Osteoblast (primary cell): ENCODE measurements around the gene HSPBP1. TPM values are rescaled to one million over a fixed set of nuclear protein-coding genes. Genes with fewer than 3 reads are reported as not detected.

Experiments used
- DNase-seq: peaks from one replicate; pipeline ENCODE4 v3.0.0; 2011; ENCODE audit warnings: low spot score, mixed read lengths; ENCODE audit not compliant: insufficient read length; ENCODE audit errors: missing footprints
- H2AFZ ChIP-seq: 2 replicates; pipeline ENCODE4 v1.6.0; 2011; ENCODE audit warnings: mild to moderate bottlenecking, low read length
- H3K27ac ChIP-seq: 2 replicates; pipeline ENCODE4 v1.5.1; 2011; ENCODE audit warnings: mild to moderate bottlenecking, low read depth, low read length, moderate library complexity
- H3K27me3 ChIP-seq: 2 replicates; pipeline ENCODE4 v1.6.0; 2012; ENCODE audit warnings: mild to moderate bottlenecking, control low read depth, inconsistent platforms, low read length, moderate library complexity; ENCODE audit not compliant: insufficient read depth
- H3K36me3 ChIP-seq: 2 replicates; pipeline ENCODE4 v1.5.1; 2011; ENCODE audit warnings: mild to moderate bottlenecking, low read length, control low read depth, moderate library complexity; ENCODE audit not compliant: insufficient read depth
- H3K4me1 ChIP-seq: 2 replicates; pipeline ENCODE4 v1.5.1; 2011; ENCODE audit warnings: mild to moderate bottlenecking, low read length, control low read depth, moderate library complexity; ENCODE audit not compliant: insufficient read depth
- H3K4me2 ChIP-seq: 2 replicates; pipeline ENCODE4 v1.6.0; 2011; ENCODE audit warnings: mild to moderate bottlenecking, low read length; ENCODE audit not compliant: insufficient read depth
- H3K4me3 ChIP-seq: fragments of 200-600 bp; sonication (generic); 3 replicates; pipeline ENCODE4 v1.5.1; 2012; ENCODE audit warnings: mild to moderate bottlenecking, low read length, inconsistent platforms; ENCODE audit not compliant: insufficient read depth
- H3K79me2 ChIP-seq: 2 replicates; pipeline ENCODE4 v1.6.0; 2012; ENCODE audit warnings: mild to moderate bottlenecking, low read length, control low read depth, inconsistent platforms; ENCODE audit not compliant: insufficient read depth
- H3K9me3 ChIP-seq: 2 replicates; pipeline ENCODE4 v1.5.1; 2011; ENCODE audit warnings: low read depth, low read length, control low read depth
- H4K20me1 ChIP-seq: 2 replicates; pipeline ENCODE4 v1.6.0; 2012; ENCODE audit warnings: mild to moderate bottlenecking, low read length, control low read depth; ENCODE audit not compliant: insufficient read depth
- total RNA-seq: library from RNA; depleted of rRNA; stranded (reverse); fragments of >200 nt; gene quantifications from 2 replicates; pipeline ENCODE4 v1.2.3, GENCODE V29; 2012
- TF ChIP-seq, protein P1 (sequence below): IDR thresholded peaks from 2 replicates; pipeline ENCODE4 v1.5.1; 2011; ENCODE audit warnings: mild to moderate bottlenecking, low read depth, low read length, moderate library complexity; ENCODE audit errors: extremely low read depth

HSPBP1 gene
- total RNA-seq, 1 donor = 26.4 TPM

- TF ChIP-seq, protein P1, sequence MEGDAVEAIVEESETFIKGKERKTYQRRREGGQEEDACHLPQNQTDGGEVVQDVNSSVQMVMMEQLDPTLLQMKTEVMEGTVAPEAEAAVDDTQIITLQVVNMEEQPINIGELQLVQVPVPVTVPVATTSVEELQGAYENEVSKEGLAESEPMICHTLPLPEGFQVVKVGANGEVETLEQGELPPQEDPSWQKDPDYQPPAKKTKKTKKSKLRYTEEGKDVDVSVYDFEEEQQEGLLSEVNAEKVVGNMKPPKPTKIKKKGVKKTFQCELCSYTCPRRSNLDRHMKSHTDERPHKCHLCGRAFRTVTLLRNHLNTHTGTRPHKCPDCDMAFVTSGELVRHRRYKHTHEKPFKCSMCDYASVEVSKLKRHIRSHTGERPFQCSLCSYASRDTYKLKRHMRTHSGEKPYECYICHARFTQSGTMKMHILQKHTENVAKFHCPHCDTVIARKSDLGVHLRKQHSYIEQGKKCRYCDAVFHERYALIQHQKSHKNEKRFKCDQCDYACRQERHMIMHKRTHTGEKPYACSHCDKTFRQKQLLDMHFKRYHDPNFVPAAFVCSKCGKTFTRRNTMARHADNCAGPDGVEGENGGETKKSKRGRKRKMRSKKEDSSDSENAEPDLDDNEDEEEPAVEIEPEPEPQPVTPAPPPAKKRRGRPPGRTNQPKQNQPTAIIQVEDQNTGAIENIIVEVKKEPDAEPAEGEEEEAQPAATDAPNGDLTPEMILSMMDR = no peak
- H3K36me3 ChIP-seq = peaks cover 6% of the 10 kb centered on the region
- DNase-seq = peak; percentile 87
These were observed 9.3 kb upstream of the HSPBP1 start for GRCh38 chr19:55289117-55289796.

GRCh38 chr19:55287361-55288079 lies 7.6 kb upstream of the HSPBP1 start:
- H2AFZ ChIP-seq = no peak overlapping the region
- H3K36me3 ChIP-seq = peaks cover 2% of the 10 kb centered on the region
- H3K4me3 ChIP-seq = no peak overlapping the region
- H3K9me3 ChIP-seq = no peaks in the 10 kb centered on the region
- no peaks in the 10 kb centered on the region for H4K20me1 ChIP-seq
- TF ChIP-seq, protein P1 = no peak
- no peak overlapping the region for H3K4me2 ChIP-seq
- no peak overlapping the region for H3K27ac ChIP-seq
- H3K4me1 ChIP-seq = peaks cover 9% of the 10 kb centered on the region
- no peaks in the 10 kb centered on the region for H3K27me3 ChIP-seq
- H3K79me2 ChIP-seq = no peaks in the 10 kb centered on the region
- no peak for DNase-seq

More at GRCh38 chr19:55289117-55289796, 9.3 kb upstream of the HSPBP1 start:
- H3K4me1 ChIP-seq = peaks cover 6% of the 10 kb centered on the region
- H4K20me1 ChIP-seq = no peaks in the 10 kb centered on the region
- no peak overlapping the region for H3K27ac ChIP-seq
- no peaks in the 10 kb centered on the region for H3K9me3 ChIP-seq
- H3K27me3 ChIP-seq = no peaks in the 10 kb centered on the region
- no peak overlapping the region for H3K4me2 ChIP-seq
- H3K79me2 ChIP-seq = no peaks in the 10 kb centered on the region
- H2AFZ ChIP-seq = no peak overlapping the region
- H3K4me3 ChIP-seq = no peak overlapping the region

GRCh38 chr19:55285229-55285890 lies 5.5 kb upstream of the HSPBP1 start:
- Histone ChIP-seq H3K36me3 (no peaks in the 10 kb centered on the region), H3K4me3 (peak overlapping the region; percentile 43), H3K9me3 (no peaks in the 10 kb centered on the region), H2AFZ (peak overlapping the region; percentile 56), H3K4me1 (peaks cover 16% of the 10 kb centered on the region), H3K4me2 (peak overlapping the region; percentile 65), H3K27ac (no peak overlapping the region), H3K27me3 (no peaks in the 10 kb centered on the region), H3K79me2 (no peaks in the 10 kb centered on the region), H4K20me1 (no peaks in the 10 kb centered on the region)
- peak; percentile 88 for DNase-seq
- TF ChIP-seq, protein P1 = no peak
